K562 treated with DMSO at 1 percent for 4 hours (cell line): ENCODE data around the gene MSANTD7. TPM values are rescaled to one million over a fixed set of nuclear protein-coding genes. Genes with fewer than 3 reads are reported as not detected.

Experiments used
- total RNA-seq: library from RNA; unstranded; fragments of 300-600 nt; gene quantifications from 2 replicates; pipeline ENCODE4 v1.2.3, GENCODE V29; 2022; ENCODE audit not compliant: insufficient read depth

Gene MSANTD7
- total RNA-seq = 9.7 and 12.8 TPM in 2 replicates

GRCh38 chr10:14837757-14838581 lies at the start of gene MSANTD7, which contains the start of the genes CDNF and HSPA14:
Gene MSANTD7, plus strand, starts transcription at chr10:14838306. Its CDS starts 3,979 bp downstream, at chr10:14842285.
Gene CDNF, minus strand, starts transcription at chr10:14838037. Its CDS starts 91 bp downstream, at chr10:14837946.
Gene HSPA14, plus strand, starts transcription at chr10:14838306. Its CDS starts 97 bp downstream, at chr10:14838403.

GRCh38 chr10:14878266-14879123 lies 40.4 kb downstream of the MSANTD7 start, which contains the start of gene SUV39H2:
Gene SUV39H2, plus strand, starts transcription at chr10:14878866. Its CDS starts 23 bp downstream, at chr10:14878889.

Other genes starting within 250 kb of the MSANTD7 start
- gene FAM107B, start 63.4 kb upstream of the MSANTD7 start, total RNA-seq = 6.1 and 8.8 TPM in 2 replicates
- 0.46 and 4.6 TPM in 2 replicates for gene CDNF, start 269 bp upstream of the MSANTD7 start, total RNA-seq
- 17.4 and 21.0 TPM in 2 replicates for gene HSPA14, start within 50 bp of the MSANTD7 start, total RNA-seq
- 9.4 and 15.0 TPM in 2 replicates for gene SUV39H2, start 40.6 kb downstream of the MSANTD7 start, total RNA-seq
- 5.5 and 8.1 TPM in 2 replicates for gene DCLRE1C, start 115.8 kb downstream of the MSANTD7 start, total RNA-seq
- gene MEIG1, start 121.1 kb downstream of the MSANTD7 start, total RNA-seq = not detected in 2 replicates
- gene OLAH, start 205.6 kb downstream of the MSANTD7 start, total RNA-seq = 1.5 TPM in 1 of 2 replicates, not detected in the other